ENCODE measurements around the gene PIWIL1.

- TF ChIP-seq POLR2AphosphoS5 (IDR thresholded peaks at IDR 0.05; ENCODE audit: low read depth, low read length) (no peak), TAF1 (IDR thresholded peaks at IDR 0.05; ENCODE audit: borderline replicate concordance, insufficient read depth, low read length) (no peak)
Observed at GRCh38 chr12:130350715-130351114, 13.0 kb downstream of the PIWIL1 start.
